Neuronal stem cell (in vitro differentiated cells): ENCODE data around the gene OBP2A.

Source experiments
- DNase-seq: peaks from one replicate; pipeline ENCODE4 v3.0.0-alpha.2; 2013; ENCODE audit warnings: low spot score
- H2AFZ ChIP-seq: one replicate; pipeline ENCODE4 v1.6.1; 2013; ENCODE audit warnings: mild to moderate bottlenecking, low read length, inconsistent platforms
- H2AK5ac ChIP-seq: 2 replicates; pipeline ENCODE4 v1.6.1; 2013; ENCODE audit warnings: low read depth, mild to moderate bottlenecking, inconsistent platforms, low read length, moderate library complexity, mixed read lengths
- H2BK120ac ChIP-seq: 2 replicates; pipeline ENCODE4 v1.6.1; 2013; ENCODE audit warnings: low read depth, mild to moderate bottlenecking, inconsistent platforms, low read length, moderate library complexity, mixed read lengths
- H2BK12ac ChIP-seq: one replicate; pipeline ENCODE4 v1.6.1; 2013; ENCODE audit warnings: low read length, inconsistent platforms
- H2BK15ac ChIP-seq: 2 replicates; pipeline ENCODE4 v1.6.1; 2013; ENCODE audit warnings: mild to moderate bottlenecking, low read length, inconsistent platforms, mixed read lengths
- H2BK5ac ChIP-seq: one replicate; pipeline ENCODE4 v1.6.1; 2013; ENCODE audit warnings: inconsistent platforms, mild to moderate bottlenecking, low read length, moderate library complexity
- H3K14ac ChIP-seq: one replicate; pipeline ENCODE4 v1.6.1; 2013; ENCODE audit warnings: low read length, inconsistent platforms
- H3K18ac ChIP-seq: 2 replicates; pipeline ENCODE4 v1.6.1; 2013; ENCODE audit warnings: low read length, inconsistent platforms
- H3K23ac ChIP-seq: 2 replicates; pipeline ENCODE4 v1.6.1; 2013; ENCODE audit warnings: low read depth, mild to moderate bottlenecking, mixed read lengths, low read length, inconsistent platforms; ENCODE audit not compliant: poor library complexity
- H3K27ac ChIP-seq: replicated peaks from 3 replicates; pipeline ENCODE4 v1.5.1; 2013; ENCODE audit warnings: low read length, inconsistent platforms
- H3K27me3 ChIP-seq, 3 experiments: 2 replicates each; pipeline ENCODE4 v1.6.1; 2013; ENCODE audit warnings: low read length in 3 of 3, mild to moderate bottlenecking in 2 of 3, inconsistent platforms in 1 of 3, low read depth in 1 of 3, mixed read lengths in 1 of 3, moderate library complexity in 1 of 3; ENCODE audit not compliant: control insufficient read depth in 3 of 3, insufficient read depth in 3 of 3
- H3K36me3 ChIP-seq, 2 donors: replicated peaks in 1 of 2; 2 replicates each; pipeline ENCODE4 v1.6.1; 2013; ENCODE audit warnings: low read length in 2 of 2; ENCODE audit not compliant: control insufficient read depth in 2 of 2, insufficient read depth in 2 of 2
- H3K4ac ChIP-seq: 2 replicates; pipeline ENCODE4 v1.6.1; 2013; ENCODE audit warnings: inconsistent platforms, mild to moderate bottlenecking, low read length, moderate library complexity
- H3K4me1 ChIP-seq, 2 donors: 1 replicate in 1 of 2; 2 replicates in 1 of 2; pipeline ENCODE4 v1.6.1; 2013; ENCODE audit warnings: low read length in 2 of 2, low read depth in 1 of 2; ENCODE audit not compliant: control insufficient read depth in 2 of 2, insufficient read depth in 1 of 2
- H3K4me2 ChIP-seq: one replicate; pipeline ENCODE4 v1.6.1; 2013; ENCODE audit warnings: mild to moderate bottlenecking, low read length, inconsistent platforms; ENCODE audit not compliant: insufficient read depth, poor library complexity, severe bottlenecking
- H3K4me3 ChIP-seq, 2 donors: 2 replicates each; pipeline ENCODE4 v1.5.1; 2013; ENCODE audit warnings: low read length in 2 of 2, mild to moderate bottlenecking in 2 of 2, inconsistent platforms in 1 of 2, moderate library complexity in 1 of 2
- H3K79me1 ChIP-seq: one replicate; pipeline ENCODE4 v1.6.1; 2013; ENCODE audit warnings: low read depth, mild to moderate bottlenecking, inconsistent platforms, low read length, moderate library complexity
- H3K9ac ChIP-seq: one replicate; pipeline ENCODE4 v1.6.1; 2013; ENCODE audit warnings: mild to moderate bottlenecking, low read depth, low read length, inconsistent platforms; ENCODE audit not compliant: poor library complexity
- H3K9me3 ChIP-seq, 2 donors: replicated peaks in 1 of 2; 2 replicates each; pipeline versions ENCODE3 to v1.6.1; 2013; ENCODE audit warnings: low read length in 2 of 2, mild to moderate bottlenecking in 2 of 2, inconsistent platforms in 1 of 2, low read depth in 1 of 2, mixed read lengths in 1 of 2, moderate library complexity in 1 of 2; ENCODE audit not compliant: control insufficient read depth in 2 of 2, insufficient read depth in 1 of 2
- H4K8ac ChIP-seq: one replicate; pipeline ENCODE4 v1.6.1; 2013; ENCODE audit warnings: low read depth, mild to moderate bottlenecking, inconsistent platforms, low read length, moderate library complexity
- H4K91ac ChIP-seq: one replicate; pipeline ENCODE4 v1.6.1; 2013; ENCODE audit warnings: low read length, low read depth, mild to moderate bottlenecking, inconsistent platforms; ENCODE audit not compliant: poor library complexity
- WGBS, 2 donors: extraction: QIAGEN DNeasy Blood & Tissue Kit; methylation state at CpG; one replicate each; pipeline ENCODE4 v1.1.7; 2013; ENCODE audit warnings: missing lambda C conversion rate in 2 of 2, mixed read lengths in 1 of 2; ENCODE audit not compliant: insufficient read length in 2 of 2, insufficient replicate concordance in 1 of 2; ENCODE audit errors: extremely low coverage in 2 of 2; 5-methylcytosine and 5-hydroxymethylcytosine counted together

OBP2A gene

GRCh38 chr9:135596211-135596610 lies 50.3 kb downstream of the OBP2A start:
- no peak overlapping the region for H2BK120ac ChIP-seq
- no peak overlapping the region for H3K4ac ChIP-seq
- no peak overlapping the region for H4K8ac ChIP-seq
- no peak overlapping the region for H3K27ac ChIP-seq
- no peak overlapping the region for H3K18ac ChIP-seq
- H3K4me1 ChIP-seq = no peaks in the 10 kb centered on the region
- no peaks in the 10 kb centered on the region for H3K36me3 ChIP-seq
- no peak overlapping the region for H2BK5ac ChIP-seq
- no peak overlapping the region for H3K4me3 ChIP-seq
- no CpG with 5 or more reads among the region's 2 CpGs for WGBS, 2 donors
- H2BK12ac ChIP-seq = no peak overlapping the region
- no peak overlapping the region for H3K4me2 ChIP-seq
- peaks cover 0 to 3% (median 0%) of the 10 kb centered on the region in 3 experiments for H3K27me3 ChIP-seq
- no peak overlapping the region for H3K14ac ChIP-seq
- no peak overlapping the region for H3K9ac ChIP-seq
- no peak overlapping the region for H2AFZ ChIP-seq
- no peaks in the 10 kb centered on the region for H3K79me1 ChIP-seq
- no peak overlapping the region for H3K23ac ChIP-seq
- no peak overlapping the region for H2AK5ac ChIP-seq
- peaks cover 0 to 5% of the 10 kb centered on the region in 2 donors for H3K9me3 ChIP-seq
- DNase-seq = no peak
- H2BK15ac ChIP-seq = no peak overlapping the region
- H4K91ac ChIP-seq = no peak overlapping the region
